Stimulated activated CD4-positive, alpha-beta T cell treated with anti-CD3 and anti-CD28 coated beads, TNF-alpha, amount 100 ng/mL, for 1 hour (primary cell): ENCODE measurements around the gene TXNDC16.
"Not testable (repeated sequence)": the region's sequence is repeated elsewhere in the genome, so short reads cannot be mapped to it uniquely, and the experiment has no call there.

Experiments
- DNase-seq, 3 donors: peaks; one replicate each; pipeline ENCODE4 v3.0.0-alpha.2; 2020; ENCODE audit warnings: low read depth in 3 of 3, low spot score in 1 of 3

TXNDC16 gene

DNA sequence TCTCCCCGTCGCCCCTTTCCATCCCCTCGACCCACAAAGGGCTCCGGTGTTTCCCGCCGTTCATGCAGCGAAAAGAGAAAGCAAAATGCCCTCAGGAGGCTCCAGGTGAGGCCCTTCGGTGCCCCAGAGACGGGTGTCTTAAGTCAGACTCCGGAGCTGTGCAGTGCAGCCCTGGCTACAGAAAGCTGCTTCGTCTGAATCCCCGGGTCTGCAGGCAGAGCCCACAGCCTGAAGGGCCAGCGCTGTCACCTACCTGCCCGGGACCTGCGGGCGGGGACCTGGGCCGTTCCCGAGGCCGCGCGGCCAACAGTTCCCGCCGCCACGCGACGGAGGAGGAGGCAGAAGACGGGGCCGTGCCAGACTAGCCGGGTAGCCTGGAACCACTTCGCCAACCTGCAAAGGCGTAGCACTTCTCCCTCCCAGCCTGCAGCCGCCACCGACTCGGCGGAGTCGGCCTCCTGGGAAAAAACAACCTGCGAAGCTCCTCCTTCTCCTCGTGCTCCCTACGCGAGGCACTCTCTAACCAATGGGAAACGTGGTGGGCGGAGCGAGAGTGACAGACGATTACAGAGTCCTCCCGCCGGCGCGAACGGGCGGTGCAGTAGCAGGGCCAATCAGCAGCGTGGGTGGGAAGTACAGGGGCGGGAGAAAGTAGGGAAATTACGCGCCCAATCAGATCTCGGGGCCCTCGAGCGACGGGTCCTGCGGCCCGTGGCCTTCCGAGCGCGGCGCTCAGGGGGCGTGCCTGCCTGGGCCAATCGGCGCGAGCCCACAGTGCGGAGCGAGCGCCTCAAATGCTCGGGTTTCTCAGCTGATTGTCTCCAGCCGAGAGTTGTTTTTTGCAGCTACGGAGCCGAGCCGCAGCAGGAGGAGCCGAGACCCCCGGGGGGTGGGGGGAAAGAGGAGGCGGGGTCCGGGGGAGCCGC, at the start of gene TXNDC16, which contains the start of gene GPR137C:
Gene TXNDC16 (minus strand): TSS at position 443 of the 926 bp plus-strand sequence. CDS start 8,948 bp downstream, outside the sequence.
Gene GPR137C (plus strand): TSS at position 774 of the 926 bp plus-strand sequence. CDS start 312 bp downstream, outside the sequence.
- peak; percentile 94 to 97 (median 96) for DNase-seq

- DNase-seq = no peak
These were observed 47.7 kb upstream of the TXNDC16 start for GRCh38 chr14:52599974-52600373.

- no peak for DNase-seq
These were observed 46.3 kb upstream of the TXNDC16 start for GRCh38 chr14:52598568-52598967.

DNA sequence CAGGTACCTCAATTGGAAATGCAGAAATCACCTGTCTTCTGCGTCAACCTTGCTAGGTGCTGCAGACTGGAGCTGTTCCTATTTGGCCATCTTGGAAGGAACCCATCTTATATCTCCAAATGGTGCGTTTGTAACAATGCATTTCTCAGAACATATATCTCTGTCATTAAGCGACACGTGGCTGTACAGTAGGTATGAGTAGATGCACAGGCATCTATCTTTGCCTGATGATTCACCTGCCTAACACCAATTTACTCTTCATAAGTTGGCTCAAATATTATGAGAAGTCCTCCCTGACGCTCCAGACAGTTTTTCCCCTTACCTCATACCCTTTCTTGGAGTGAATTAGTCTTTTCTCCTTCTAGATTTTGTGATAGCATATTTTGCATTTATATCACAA, 44.6 kb upstream of the TXNDC16 start:
- no peak for DNase-seq

- no peak for DNase-seq
These were observed 44.0 kb upstream of the TXNDC16 start for GRCh38 chr14:52596320-52596719.

- no peak for DNase-seq
These were observed 38.0 kb upstream of the TXNDC16 start for GRCh38 chr14:52590318-52590717.

- DNase-seq = no peak
These were observed 37.3 kb upstream of the TXNDC16 start for GRCh38 chr14:52589646-52590045.

DNA sequence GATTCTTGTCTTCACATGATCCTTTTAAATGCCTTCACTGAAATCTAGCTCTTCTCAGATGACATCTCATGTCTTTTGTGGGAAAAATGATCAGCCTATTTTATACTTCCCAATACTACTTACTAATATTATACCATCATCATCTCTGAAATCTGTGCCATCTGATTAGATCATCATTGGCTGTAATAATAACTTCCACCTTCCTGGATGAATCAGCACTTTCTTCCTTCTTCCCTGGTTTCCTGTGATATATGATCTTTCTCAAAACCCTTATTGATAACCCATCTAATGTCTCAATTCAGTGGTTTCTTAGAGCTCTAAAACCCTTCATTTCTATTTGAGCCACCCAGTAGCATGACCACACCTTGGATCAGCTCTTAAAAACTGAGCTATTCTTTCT, 31.2 kb upstream of the TXNDC16 start:
- no peak for DNase-seq

DNA sequence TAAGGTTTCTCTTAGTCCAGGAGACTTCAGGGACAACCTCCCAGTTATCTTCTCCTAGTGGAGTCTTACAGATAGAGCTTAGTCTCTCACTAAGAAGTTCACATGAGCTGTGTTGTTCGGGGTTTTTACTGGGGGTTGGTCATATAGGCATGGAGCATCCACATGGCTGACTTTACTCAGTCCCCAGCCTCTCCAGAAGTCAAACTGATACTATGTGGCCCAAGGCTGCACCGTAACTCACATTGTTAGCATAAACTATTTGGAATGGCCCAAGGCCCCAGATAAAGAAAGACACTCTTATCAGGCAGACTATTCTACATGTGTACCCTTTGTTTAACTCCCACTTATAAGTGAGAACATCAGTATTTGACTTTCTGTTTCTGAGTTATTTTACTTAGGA, 23.6 kb upstream of the TXNDC16 start:
- DNase-seq = no peak

DNA sequence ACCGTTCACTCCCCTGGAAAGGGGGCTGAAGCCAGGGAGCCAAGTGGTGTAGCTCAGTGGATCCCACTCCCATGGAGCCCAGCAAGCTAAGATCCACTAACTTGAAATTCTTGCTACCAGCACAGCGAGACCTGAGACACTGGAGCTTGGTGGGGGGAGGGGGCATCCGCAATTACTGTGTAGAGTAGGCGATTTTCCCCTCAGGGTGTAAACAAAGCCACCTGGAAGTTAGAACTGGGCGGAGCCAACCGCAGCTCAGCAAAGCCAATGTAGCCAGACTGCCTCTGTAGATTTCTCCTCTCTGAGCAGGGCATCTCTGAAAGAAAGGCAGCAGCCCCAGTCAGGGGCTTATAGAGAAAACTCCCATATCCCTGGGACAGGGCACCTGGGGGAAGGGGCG, 16.1 kb upstream of the TXNDC16 start:
- not testable (repeated sequence) for DNase-seq

- no peak for DNase-seq
These were observed 10.8 kb upstream of the TXNDC16 start for GRCh38 chr14:52563120-52563519.

- no peak for DNase-seq
These were observed 6.4 kb upstream of the TXNDC16 start for GRCh38 chr14:52558688-52559087.

- DNase-seq = peak; percentile 60 to 67 (median 65)
These were observed 1.6 kb upstream of the TXNDC16 start for GRCh38 chr14:52553671-52554575.

DNA sequence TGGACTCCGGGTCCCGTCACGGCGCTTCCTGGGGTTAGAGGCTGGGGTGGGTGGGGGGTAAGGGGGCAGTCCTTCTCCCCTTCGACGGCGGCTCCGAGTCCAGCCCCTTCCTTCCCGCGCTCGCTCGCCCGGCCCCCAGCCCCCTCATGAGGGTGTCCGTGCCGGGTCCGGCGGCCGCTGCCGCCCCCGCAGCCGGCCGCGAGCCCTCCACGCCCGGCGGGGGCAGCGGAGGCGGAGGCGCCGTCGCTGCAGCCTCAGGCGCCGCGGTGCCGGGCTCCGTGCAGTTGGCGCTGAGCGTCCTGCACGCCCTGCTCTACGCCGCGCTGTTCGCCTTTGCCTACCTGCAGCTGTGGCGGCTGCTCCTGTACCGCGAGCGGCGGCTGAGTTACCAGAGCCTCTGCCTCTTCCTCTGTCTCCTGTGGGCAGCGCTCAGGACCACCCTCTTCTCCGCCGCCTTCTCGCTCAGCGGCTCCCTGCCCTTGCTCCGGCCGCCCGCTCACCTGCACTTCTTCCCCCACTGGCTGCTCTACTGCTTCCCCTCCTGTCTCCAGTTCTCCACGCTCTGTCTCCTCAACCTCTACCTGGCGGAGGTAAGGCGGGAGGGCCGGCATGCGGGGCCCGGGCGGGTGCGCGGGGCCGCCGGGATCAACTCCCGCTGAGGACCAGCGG, 831 bp upstream of the TXNDC16 start:
- peak in 2 of 3 donors; percentile 4 to 9 for DNase-seq

DNA sequence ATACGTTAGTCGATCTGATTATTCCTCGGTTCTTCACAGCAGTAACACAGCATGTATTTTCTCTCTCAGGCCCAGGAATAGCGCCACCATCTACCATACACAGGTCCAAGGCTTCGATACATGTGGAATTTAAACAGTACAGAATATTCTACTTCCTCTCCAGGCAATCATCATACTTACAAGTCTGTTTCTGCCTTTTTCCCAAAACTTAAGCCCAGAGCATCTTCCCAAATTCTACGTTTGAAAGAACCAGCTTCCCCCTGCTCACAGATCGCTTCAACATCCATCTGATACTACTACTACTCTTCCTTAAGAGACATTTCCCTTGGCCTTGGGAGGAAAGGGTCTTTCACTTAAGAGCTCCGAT, 626 bp downstream of the TXNDC16 start:
- no peak for DNase-seq

- no peak for DNase-seq
These were observed 1.1 kb downstream of the TXNDC16 start for GRCh38 chr14:52551205-52551604.

GRCh38 chr14:52550661-52551060, 1.6 kb downstream of the TXNDC16 start:
- no peak for DNase-seq

- no peak for DNase-seq
These were observed 4.8 kb downstream of the TXNDC16 start for GRCh38 chr14:52547526-52547925.

DNA sequence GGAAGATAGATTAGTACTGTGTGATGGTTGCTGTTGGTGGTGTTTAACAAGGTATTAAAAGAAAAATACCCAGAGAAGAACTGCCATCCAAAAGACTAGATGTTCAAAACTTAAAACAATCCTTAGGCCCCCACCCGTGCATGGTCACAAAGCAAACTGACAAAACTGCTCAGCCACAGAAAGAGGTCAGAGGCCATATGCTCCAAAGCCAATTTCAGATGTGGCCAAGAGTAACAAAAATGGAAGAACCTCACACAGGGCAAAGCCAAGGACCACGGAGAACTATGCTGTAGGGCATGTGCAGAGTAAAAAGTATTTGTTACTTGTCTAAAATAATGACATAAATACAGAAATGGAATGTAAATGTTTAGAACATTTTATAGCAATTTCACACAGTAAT, 5.3 kb downstream of the TXNDC16 start:
- no peak for DNase-seq

DNA sequence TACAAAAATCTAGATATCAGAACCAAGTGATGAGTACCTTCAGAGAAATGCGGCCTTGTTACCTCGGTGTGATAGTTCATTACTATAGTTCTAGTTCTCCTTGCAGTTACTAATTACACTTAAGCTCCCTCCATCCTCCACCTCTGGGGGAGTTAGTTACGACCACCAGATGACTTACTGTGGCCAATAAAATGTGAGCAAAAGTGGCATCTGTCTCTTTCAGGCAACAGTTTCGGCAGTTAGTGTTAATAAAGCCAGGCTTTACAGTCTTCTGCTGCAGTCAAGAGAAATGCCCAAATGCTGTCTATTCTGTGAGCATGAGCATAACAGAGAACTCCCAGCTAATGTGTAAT, 6.0 kb downstream of the TXNDC16 start:
- DNase-seq = no peak

GRCh38 chr14:52545584-52546317, 6.6 kb downstream of the TXNDC16 start:
- DNase-seq = no peak
